ENCODE data around the gene TMEM202. TPM values are rescaled to one million over a fixed set of nuclear protein-coding genes. Genes with fewer than 3 reads are reported as not detected.

The TMEM202 gene
- total RNA-seq (not detected), polyA plus RNA-seq (not detected)

DNA sequence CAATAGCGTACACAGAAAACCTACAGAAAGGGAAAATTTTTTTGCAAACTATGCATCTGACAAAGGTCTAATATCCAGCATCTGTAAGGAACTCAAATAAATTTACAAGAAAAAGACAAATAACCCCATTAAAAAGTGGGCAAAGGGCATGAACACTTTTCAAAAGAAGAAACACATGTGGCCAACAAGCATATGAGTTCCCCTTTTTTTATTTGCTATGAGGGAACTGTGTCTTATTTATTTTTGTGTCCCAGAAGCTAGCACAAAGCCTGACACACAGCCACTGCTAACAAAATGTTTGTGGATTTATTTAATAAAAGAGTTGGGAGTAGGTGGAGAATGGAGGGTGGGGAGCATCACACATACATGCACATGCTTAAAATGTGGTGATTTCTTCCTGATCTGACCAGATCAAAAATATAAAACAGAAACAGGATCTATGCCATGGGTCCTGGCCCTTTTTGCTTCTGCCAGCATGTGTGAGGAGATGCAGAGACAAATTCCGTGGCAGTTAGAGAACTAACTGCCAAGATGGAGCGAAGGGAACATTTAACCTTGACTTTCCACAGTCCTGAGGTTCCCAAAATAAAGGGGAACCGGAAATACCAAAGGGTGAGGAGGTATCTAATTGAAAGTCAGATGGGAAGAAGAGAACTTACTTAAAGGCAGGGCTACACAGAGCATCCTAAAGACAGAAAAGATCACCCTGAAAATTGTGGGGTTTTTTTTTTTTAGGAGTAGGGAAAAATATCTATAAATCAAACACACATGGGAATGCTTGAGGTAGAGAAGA is at the start of gene TMEM202:
Gene TMEM202, plus strand, starts transcription at position 510 of the 793 bp plus-strand sequence. Its CDS starts 22 bp downstream, at position 532.
- Histone ChIP-seq H3K36me3 (ENCODE audit: control insufficient read depth, insufficient read depth, low read length) (no peaks in the 10 kb centered on the region), H3K4me1 (ENCODE audit: control insufficient read depth, insufficient read depth, low read length, poor library complexity, severe bottlenecking) (no peaks in the 10 kb centered on the region), H3K27me3 (ENCODE audit: control insufficient read depth, insufficient read depth, low read length) (peaks cover 2% of the 10 kb centered on the region), H3K27ac (ENCODE audit: insufficient read depth, low read length, poor library complexity, severe bottlenecking) (no peak within 1 kb of the TSS), H3K9me3 (ENCODE audit: control insufficient read depth in 2 of 2, low read length in 2 of 2) (no peaks in the 10 kb centered on the region), H3K4me3 (ENCODE audit: low read depth, low read length) (no peak within 1 kb of the TSS)
- Mint-ChIP-seq H3K36me3 (no peaks in the 10 kb centered on the region), H3K9me3 (peaks cover 0 to 2% (median 0%) of the 10 kb centered on the region in 7 donors), H3K4me3 (no peak within 1 kb of the TSS), H3K27me3 (peaks cover 10% of the 10 kb centered on the region), H3K4me1 (no peaks in the 10 kb centered on the region), H3K27ac (peak within 1 kb of the TSS in 1 of 3 donors; percentile 50)
- ATAC-seq (ENCODE audit: low read depth in 2 of 2) (no peak), DNase-seq (no peak)

DNA sequence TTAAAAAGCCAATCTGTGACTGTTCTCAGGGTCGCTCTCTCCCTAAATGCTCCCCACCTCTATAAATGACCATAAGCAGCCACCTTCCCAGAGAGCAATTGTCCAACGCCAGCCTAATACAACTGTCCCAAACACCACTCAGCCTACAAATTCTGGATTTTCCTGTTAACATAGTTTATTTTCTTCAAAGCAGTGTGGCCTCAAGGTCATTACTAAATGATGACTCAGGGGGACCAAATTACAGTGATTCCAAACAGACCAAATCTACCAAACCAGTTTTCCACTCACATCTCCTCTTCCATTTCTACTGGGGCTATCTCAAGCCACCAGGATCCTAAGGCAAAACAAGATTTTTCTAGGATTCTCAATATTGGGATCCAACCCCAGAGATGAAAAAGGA is 44.8 kb upstream of the TMEM202 start:
- H3K9me3 ChIP-seq (ENCODE audit: control insufficient read depth in 2 of 2, low read length in 2 of 2) = no peaks in the 10 kb centered on the region
- no peak overlapping the region for H3K4me3 ChIP-seq (ENCODE audit: low read depth, low read length)
- H3K27ac ChIP-seq (ENCODE audit: insufficient read depth, low read length, poor library complexity, severe bottlenecking) = no peak overlapping the region
- Mint-ChIP-seq H3K9me3 (no peaks in the 10 kb centered on the region), H3K36me3 (peaks cover 53% of the 10 kb centered on the region), H3K27me3 (no peaks in the 10 kb centered on the region), H3K27ac (peak overlapping the region in 1 of 3 donors; percentile 9), H3K4me1 (peaks cover 4 to 10% (median 9%) of the 10 kb centered on the region in 4 donors), H3K4me3 (no peak overlapping the region)
- H3K4me1 ChIP-seq (ENCODE audit: control insufficient read depth, insufficient read depth, low read length, poor library complexity, severe bottlenecking) = no peaks in the 10 kb centered on the region
- peaks cover 79% of the 10 kb centered on the region for H3K36me3 ChIP-seq (ENCODE audit: control insufficient read depth, insufficient read depth, low read length)
- ATAC-seq (ENCODE audit: low read depth in 2 of 2) (no peak), DNase-seq (no peak)
- no peaks in the 10 kb centered on the region for H3K27me3 ChIP-seq (ENCODE audit: control insufficient read depth, insufficient read depth, low read length)

- Mint-ChIP-seq H3K4me3 (no peak overlapping the region), H3K27me3 (no peaks in the 10 kb centered on the region), H3K9me3 (no peaks in the 10 kb centered on the region), H3K36me3 (peaks cover 41% of the 10 kb centered on the region), H3K4me1 (peaks cover 0 to 21% (median 16%) of the 10 kb centered on the region in 4 donors), H3K27ac (peak overlapping the region in 1 of 3 donors; percentile 11)
- ATAC-seq (ENCODE audit: low read depth in 2 of 2) = no peak
- H3K27ac ChIP-seq (ENCODE audit: insufficient read depth, low read length, poor library complexity, severe bottlenecking) = no peak overlapping the region
- H3K4me1 ChIP-seq (ENCODE audit: control insufficient read depth, insufficient read depth, low read length, poor library complexity, severe bottlenecking) = peaks cover 9% of the 10 kb centered on the region
- no peaks in the 10 kb centered on the region for H3K9me3 ChIP-seq (ENCODE audit: control insufficient read depth in 2 of 2, low read length in 2 of 2)
- H3K36me3 ChIP-seq (ENCODE audit: control insufficient read depth, insufficient read depth, low read length) = peaks cover 72% of the 10 kb centered on the region
- DNase-seq = no peak
- H3K27me3 ChIP-seq (ENCODE audit: control insufficient read depth, insufficient read depth, low read length) = no peaks in the 10 kb centered on the region
- H3K4me3 ChIP-seq (ENCODE audit: low read depth, low read length) = no peak overlapping the region
Measured at GRCh38 chr15:72354496-72354895, 43.6 kb upstream of the TMEM202 start.

DNA sequence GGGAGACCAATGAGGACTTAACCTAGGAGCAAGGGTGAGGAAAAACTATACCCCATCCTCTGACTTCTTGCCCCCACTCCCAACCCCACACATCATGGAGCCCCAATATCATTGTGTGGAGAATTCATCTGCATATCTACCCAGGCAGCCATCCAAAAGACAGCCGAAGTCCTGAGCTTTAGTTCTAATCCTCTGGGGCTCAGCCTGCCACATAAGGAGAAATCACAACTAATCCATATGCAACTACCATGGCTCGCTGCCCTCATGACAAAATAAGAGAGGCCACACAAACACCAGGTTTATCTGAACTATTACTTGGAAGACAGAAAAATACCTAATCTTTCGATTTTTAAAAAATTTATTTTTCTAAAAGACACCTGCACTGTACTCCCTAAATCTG is 40.0 kb upstream of the TMEM202 start:
- H3K9me3 ChIP-seq (ENCODE audit: control insufficient read depth in 2 of 2, low read length in 2 of 2) = no peaks in the 10 kb centered on the region
- no peak for DNase-seq
- peaks cover 9% of the 10 kb centered on the region for H3K4me1 ChIP-seq (ENCODE audit: control insufficient read depth, insufficient read depth, low read length, poor library complexity, severe bottlenecking)
- Mint-ChIP-seq H3K27ac (peak overlapping the region in 1 of 3 donors; percentile 21), H3K36me3 (peaks cover 22% of the 10 kb centered on the region), H3K4me1 (peaks cover 0 to 21% (median 16%) of the 10 kb centered on the region in 4 donors), H3K9me3 (no peaks in the 10 kb centered on the region), H3K27me3 (no peaks in the 10 kb centered on the region), H3K4me3 (no peak overlapping the region)
- ATAC-seq (ENCODE audit: low read depth in 2 of 2) = no peak
- H3K36me3 ChIP-seq (ENCODE audit: control insufficient read depth, insufficient read depth, low read length) = peaks cover 43% of the 10 kb centered on the region
- no peaks in the 10 kb centered on the region for H3K27me3 ChIP-seq (ENCODE audit: control insufficient read depth, insufficient read depth, low read length)
- H3K27ac ChIP-seq (ENCODE audit: insufficient read depth, low read length, poor library complexity, severe bottlenecking) = no peak overlapping the region
- H3K4me3 ChIP-seq (ENCODE audit: low read depth, low read length) = no peak overlapping the region

GRCh38 chr15:72358650-72359171 is 39.4 kb upstream of the TMEM202 start:
- Mint-ChIP-seq H3K9me3 (no peaks in the 10 kb centered on the region), H3K27me3 (no peaks in the 10 kb centered on the region), H3K27ac (peak overlapping the region; percentile 21 to 51 (median 41))

DNA sequence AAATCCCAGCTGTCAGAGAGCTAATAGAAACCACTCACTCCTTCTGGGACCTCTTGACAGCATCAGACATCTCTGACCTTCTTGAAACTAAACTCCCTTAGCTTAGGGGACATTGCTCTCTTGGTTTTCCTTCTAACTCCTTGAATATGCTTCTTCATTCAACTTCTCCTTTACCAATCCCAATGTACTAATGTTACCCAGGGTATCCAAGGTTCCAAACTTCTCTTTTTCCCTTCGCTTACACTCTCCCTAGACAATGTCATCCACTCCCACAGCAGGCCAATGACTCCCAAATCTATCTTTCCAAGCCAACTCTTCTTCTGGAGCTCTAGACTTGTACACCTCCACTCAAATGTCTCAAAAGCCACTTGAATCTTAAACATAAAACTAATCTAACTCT is 36.9 kb upstream of the TMEM202 start:
- Mint-ChIP-seq H3K4me1 (peaks cover 10 to 31% (median 25%) of the 10 kb centered on the region in 4 donors), H3K4me3 (no peak overlapping the region), H3K27me3 (no peaks in the 10 kb centered on the region), H3K36me3 (peaks cover 15% of the 10 kb centered on the region), H3K27ac (no peak overlapping the region), H3K9me3 (no peaks in the 10 kb centered on the region)
- Histone ChIP-seq H3K36me3 (ENCODE audit: control insufficient read depth, insufficient read depth, low read length) (peaks cover 14% of the 10 kb centered on the region), H3K27me3 (ENCODE audit: control insufficient read depth, insufficient read depth, low read length) (no peaks in the 10 kb centered on the region), H3K4me1 (ENCODE audit: control insufficient read depth, insufficient read depth, low read length, poor library complexity, severe bottlenecking) (peaks cover 12% of the 10 kb centered on the region), H3K4me3 (ENCODE audit: low read depth, low read length) (no peak overlapping the region), H3K9me3 (ENCODE audit: control insufficient read depth in 2 of 2, low read length in 2 of 2) (no peaks in the 10 kb centered on the region), H3K27ac (ENCODE audit: insufficient read depth, low read length, poor library complexity, severe bottlenecking) (no peak overlapping the region)
- DNase-seq (no peak), ATAC-seq (ENCODE audit: low read depth in 2 of 2) (no peak)

More at GRCh38 chr15:72358650-72359171, 39.4 kb upstream of the TMEM202 start:
- no peak overlapping the region for H3K4me3 ChIP-seq (ENCODE audit: low read depth, low read length)
- H3K36me3 Mint-ChIP-seq = peaks cover 16% of the 10 kb centered on the region
- no peak for DNase-seq
- H3K36me3 ChIP-seq (ENCODE audit: control insufficient read depth, insufficient read depth, low read length) = peaks cover 37% of the 10 kb centered on the region
- ATAC-seq (ENCODE audit: low read depth in 2 of 2) = no peak
- no peak overlapping the region for H3K27ac ChIP-seq (ENCODE audit: insufficient read depth, low read length, poor library complexity, severe bottlenecking)
- peaks cover 9% of the 10 kb centered on the region for H3K4me1 ChIP-seq (ENCODE audit: control insufficient read depth, insufficient read depth, low read length, poor library complexity, severe bottlenecking)
- H3K4me1 Mint-ChIP-seq = peaks cover 0 to 21% (median 16%) of the 10 kb centered on the region in 4 donors
- no peaks in the 10 kb centered on the region for H3K27me3 ChIP-seq (ENCODE audit: control insufficient read depth, insufficient read depth, low read length)
- peak overlapping the region in 3 of 4 donors; percentile 42 to 73 (median 42) for H3K4me3 Mint-ChIP-seq
- no peaks in the 10 kb centered on the region for H3K9me3 ChIP-seq (ENCODE audit: control insufficient read depth in 2 of 2, low read length in 2 of 2)

DNA sequence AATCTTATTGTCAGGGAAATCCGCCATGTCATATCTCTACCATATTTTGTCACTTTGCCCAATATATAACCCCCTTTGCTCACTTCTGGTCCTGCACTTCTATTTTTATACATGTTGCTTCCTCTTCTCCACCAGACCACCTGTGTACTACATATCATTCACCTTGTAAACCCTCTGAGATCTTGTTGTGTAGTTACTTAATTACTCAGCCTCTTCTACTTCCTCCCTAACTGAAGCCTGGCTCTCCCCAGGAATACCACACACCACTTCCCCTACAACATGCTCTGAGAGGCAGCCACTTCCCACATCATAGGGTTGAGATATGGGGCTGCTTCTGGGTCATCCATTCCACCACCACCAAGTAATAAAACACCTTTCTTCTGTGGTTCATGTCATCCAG is 32.3 kb upstream of the TMEM202 start:
- H3K27ac ChIP-seq (ENCODE audit: insufficient read depth, low read length, poor library complexity, severe bottlenecking) = no peak overlapping the region
- H3K27ac Mint-ChIP-seq = peak overlapping the region in 2 of 3 donors; percentile 7 to 48
- no peaks in the 10 kb centered on the region for H3K9me3 Mint-ChIP-seq

More for the DNA sequence above, 32.3 kb upstream of the TMEM202 start:
- ATAC-seq (ENCODE audit: low read depth in 2 of 2) (peak; percentile 39 to 52), DNase-seq (peak in 2 of 3 donors; percentile 5 to 51)
- Histone ChIP-seq H3K9me3 (ENCODE audit: control insufficient read depth in 2 of 2, low read length in 2 of 2) (no peaks in the 10 kb centered on the region), H3K36me3 (ENCODE audit: control insufficient read depth, insufficient read depth, low read length) (peaks cover 17% of the 10 kb centered on the region), H3K4me3 (ENCODE audit: low read depth, low read length) (no peak overlapping the region), H3K4me1 (ENCODE audit: control insufficient read depth, insufficient read depth, low read length, poor library complexity, severe bottlenecking) (peaks cover 3% of the 10 kb centered on the region), H3K27me3 (ENCODE audit: control insufficient read depth, insufficient read depth, low read length) (no peaks in the 10 kb centered on the region)
- no peaks in the 10 kb centered on the region for H3K27me3 Mint-ChIP-seq
- H3K36me3 Mint-ChIP-seq = peaks cover 32% of the 10 kb centered on the region
- peak overlapping the region in 1 of 4 donors; percentile 4 for H3K4me3 Mint-ChIP-seq
- peaks cover 15 to 47% (median 32%) of the 10 kb centered on the region in 4 donors for H3K4me1 Mint-ChIP-seq
